ENCODE results near the gene CALR3.

The CALR3 gene

GRCh38 chr19:16429066-16429758 is 66.8 kb downstream of the CALR3 start:
- no peak for DNase-seq (ENCODE audit: low read depth)

All from iris pigment epithelial cell (primary cell).